Measurements from ENCODE around the gene RTL5. TPM values are rescaled to one million over a fixed set of nuclear protein-coding genes. Genes with fewer than 3 reads are reported as not detected.
A peak's percentile ranks its signal among the peaks of the same experiment; 100 is the strongest.

Gene RTL5
- total and polyA plus RNA-seq, 2 experiments from 2014 or later: 0.31 to 0.94 TPM

DNA sequence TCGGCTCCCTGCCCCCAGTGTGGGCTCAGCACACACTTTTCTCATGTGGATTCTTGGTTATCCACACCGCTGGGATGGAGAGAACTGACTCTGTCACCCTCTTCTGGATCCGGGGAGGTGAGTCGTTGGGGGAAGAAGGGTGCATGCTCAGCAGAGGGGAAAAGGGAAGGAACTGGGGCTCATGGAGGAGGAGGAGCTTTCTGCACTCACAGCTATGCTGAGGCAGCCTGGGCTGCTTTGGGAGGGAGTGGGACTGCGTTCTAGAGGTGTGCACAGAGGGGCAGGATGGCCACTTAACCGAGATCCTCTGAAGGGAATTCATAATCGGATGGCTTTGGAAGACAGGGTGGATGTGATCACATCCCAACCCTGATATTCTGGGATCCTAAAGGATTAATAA is 51.6 kb downstream of the RTL5 start:
- peaks cover 5% of the 10 kb centered on the region for H3K27me3 Mint-ChIP-seq (ENCODE audit: insufficient read depth, low read depth, poor library complexity)
- H3K4me1 ChIP-seq (ENCODE audit: insufficient read depth): no peaks in the 10 kb centered on the region
- no peak overlapping the region for H2AFZ ChIP-seq
- no peaks in the 10 kb centered on the region for H3K79me2 ChIP-seq (replicated peaks; ENCODE audit: insufficient read depth)
- H3K27me3 ChIP-seq (ENCODE audit: insufficient read depth): no peaks in the 10 kb centered on the region
- DNase-seq (ENCODE audit: low spot score) (no peak), ATAC-seq (no peak)
- H3K4me3 Mint-ChIP-seq: no peak overlapping the region
- H3K9me3 Mint-ChIP-seq: no peaks in the 10 kb centered on the region
- no peaks in the 10 kb centered on the region for H4K20me1 ChIP-seq (replicated peaks; ENCODE audit: insufficient read depth)
- TF ChIP-seq CTCF (conservative IDR thresholded peaks at IDR 0.05; ENCODE audit: low read depth in 2 of 2) (no peak), EZH2 (IDR thresholded peaks at IDR 0.05; ENCODE audit: low read depth, unreplicated experiment) (no peak), POLR2AphosphoS5 (IDR thresholded peaks at IDR 0.05; ENCODE audit: low read depth) (no peak), ZNF331 (CRISPR knock-in tag; IDR thresholded peaks at IDR 0.05; ENCODE audit: low read depth) (no peak)
- TF ChIP-seq, protein P1, sequence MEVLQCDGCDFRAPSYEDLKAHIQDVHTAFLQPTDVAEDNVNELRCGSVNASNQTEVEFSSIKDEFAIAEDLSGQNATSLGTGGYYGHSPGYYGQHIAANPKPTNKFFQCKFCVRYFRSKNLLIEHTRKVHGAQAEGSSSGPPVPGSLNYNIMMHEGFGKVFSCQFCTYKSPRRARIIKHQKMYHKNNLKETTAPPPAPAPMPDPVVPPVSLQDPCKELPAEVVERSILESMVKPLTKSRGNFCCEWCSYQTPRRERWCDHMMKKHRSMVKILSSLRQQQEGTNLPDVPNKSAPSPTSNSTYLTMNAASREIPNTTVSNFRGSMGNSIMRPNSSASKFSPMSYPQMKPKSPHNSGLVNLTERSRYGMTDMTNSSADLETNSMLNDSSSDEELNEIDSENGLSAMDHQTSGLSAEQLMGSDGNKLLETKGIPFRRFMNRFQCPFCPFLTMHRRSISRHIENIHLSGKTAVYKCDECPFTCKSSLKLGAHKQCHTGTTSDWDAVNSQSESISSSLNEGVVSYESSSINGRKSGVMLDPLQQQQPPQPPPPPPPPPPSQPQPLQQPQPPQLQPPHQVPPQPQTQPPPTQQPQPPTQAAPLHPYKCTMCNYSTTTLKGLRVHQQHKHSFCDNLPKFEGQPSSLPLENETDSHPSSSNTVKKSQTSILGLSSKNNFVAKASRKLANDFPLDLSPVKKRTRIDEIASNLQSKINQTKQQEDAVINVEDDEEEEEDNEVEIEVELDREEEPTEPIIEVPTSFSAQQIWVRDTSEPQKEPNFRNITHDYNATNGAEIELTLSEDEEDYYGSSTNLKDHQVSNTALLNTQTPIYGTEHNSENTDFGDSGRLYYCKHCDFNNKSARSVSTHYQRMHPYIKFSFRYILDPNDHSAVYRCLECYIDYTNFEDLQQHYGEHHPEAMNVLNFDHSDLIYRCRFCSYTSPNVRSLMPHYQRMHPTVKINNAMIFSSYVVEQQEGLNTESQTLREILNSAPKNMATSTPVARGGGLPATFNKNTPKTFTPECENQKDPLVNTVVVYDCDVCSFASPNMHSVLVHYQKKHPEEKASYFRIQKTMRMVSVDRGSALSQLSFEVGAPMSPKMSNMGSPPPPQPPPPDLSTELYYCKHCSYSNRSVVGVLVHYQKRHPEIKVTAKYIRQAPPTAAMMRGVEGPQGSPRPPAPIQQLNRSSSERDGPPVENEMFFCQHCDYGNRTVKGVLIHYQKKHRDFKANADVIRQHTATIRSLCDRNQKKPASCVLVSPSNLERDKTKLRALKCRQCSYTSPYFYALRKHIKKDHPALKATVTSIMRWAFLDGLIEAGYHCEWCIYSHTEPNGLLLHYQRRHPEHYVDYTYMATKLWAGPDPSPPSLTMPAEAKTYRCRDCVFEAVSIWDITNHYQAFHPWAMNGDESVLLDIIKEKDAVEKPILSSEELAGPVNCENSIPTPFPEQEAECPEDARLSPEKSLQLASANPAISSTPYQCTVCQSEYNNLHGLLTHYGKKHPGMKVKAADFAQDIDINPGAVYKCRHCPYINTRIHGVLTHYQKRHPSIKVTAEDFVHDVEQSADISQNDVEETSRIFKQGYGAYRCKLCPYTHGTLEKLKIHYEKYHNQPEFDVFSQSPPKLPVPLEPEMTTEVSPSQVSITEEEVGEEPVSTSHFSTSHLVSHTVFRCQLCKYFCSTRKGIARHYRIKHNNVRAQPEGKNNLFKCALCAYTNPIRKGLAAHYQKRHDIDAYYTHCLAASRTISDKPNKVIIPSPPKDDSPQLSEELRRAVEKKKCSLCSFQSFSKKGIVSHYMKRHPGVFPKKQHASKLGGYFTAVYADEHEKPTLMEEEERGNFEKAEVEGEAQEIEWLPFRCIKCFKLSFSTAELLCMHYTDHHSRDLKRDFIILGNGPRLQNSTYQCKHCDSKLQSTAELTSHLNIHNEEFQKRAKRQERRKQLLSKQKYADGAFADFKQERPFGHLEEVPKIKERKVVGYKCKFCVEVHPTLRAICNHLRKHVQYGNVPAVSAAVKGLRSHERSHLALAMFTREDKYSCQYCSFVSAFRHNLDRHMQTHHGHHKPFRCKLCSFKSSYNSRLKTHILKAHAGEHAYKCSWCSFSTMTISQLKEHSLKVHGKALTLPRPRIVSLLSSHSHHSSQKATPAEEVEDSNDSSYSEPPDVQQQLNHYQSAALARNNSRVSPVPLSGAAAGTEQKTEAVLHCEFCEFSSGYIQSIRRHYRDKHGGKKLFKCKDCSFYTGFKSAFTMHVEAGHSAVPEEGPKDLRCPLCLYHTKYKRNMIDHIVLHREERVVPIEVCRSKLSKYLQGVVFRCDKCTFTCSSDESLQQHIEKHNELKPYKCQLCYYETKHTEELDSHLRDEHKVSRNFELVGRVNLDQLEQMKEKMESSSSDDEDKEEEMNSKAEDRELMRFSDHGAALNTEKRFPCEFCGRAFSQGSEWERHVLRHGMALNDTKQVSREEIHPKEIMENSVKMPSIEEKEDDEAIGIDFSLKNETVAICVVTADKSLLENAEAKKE (CRISPR knock-in tag; IDR thresholded peaks at IDR 0.05): no peak
- no peak overlapping the region for H3K27ac ChIP-seq (ENCODE audit: low read depth)
- no peak overlapping the region for H3K4me2 ChIP-seq
- H3K36me3 Mint-ChIP-seq (ENCODE audit: low read depth): no peaks in the 10 kb centered on the region
- H3F3A ChIP-seq (replicated peaks; ENCODE audit: low read depth): no peaks in the 10 kb centered on the region
- no peaks in the 10 kb centered on the region for H3K36me3 ChIP-seq (ENCODE audit: insufficient read depth)
- peak overlapping the region; percentile 81; the same call in 1 of the 2 replicates for H3K27ac Mint-ChIP-seq
- H3K9me2 ChIP-seq (ENCODE audit: insufficient read depth): no peaks in the 10 kb centered on the region
- H3K4me3 ChIP-seq: no peak overlapping the region
- H3K4me1 Mint-ChIP-seq: peaks cover 21% of the 10 kb centered on the region

Measured in GM23338 (cell line).